Calu3 (cell line): ENCODE results near the gene SV2A. TPM values are rescaled to one million over a fixed set of nuclear protein-coding genes. Genes with fewer than 3 reads are reported as not detected.
"Not testable (repeated sequence)": the region's sequence is repeated elsewhere in the genome, so short reads cannot be mapped to it uniquely, and the experiment has no call there.

Source experiments
- BruUV-seq: library from RNA; stranded (reverse); fragments of 400-500 nt; replicated peaks from 2 replicates; lab custom pipeline; 2021; lab: Mats Ljungman, UMichigan
- CTCF ChIA-PET: fragments of 300-600 bp; sonication (Branson Sonifier 250); formaldehyde crosslinking; loops from one replicate; lab custom pipeline; 2022; ENCODE audit warnings: antibody characterized with exemption; lab: Charles Lee
- DNase-seq: peaks from one replicate; pipeline ENCODE4 v3.0.0; 2022
- H3K27ac Mint-ChIP-seq: one replicate; pipeline ENCODE4 v1.8.0; 2022; ENCODE audit warnings: mixed read lengths; ENCODE audit not compliant: unreplicated experiment
- H3K27me3 Mint-ChIP-seq: one replicate; pipeline ENCODE4 v1.8.0; 2022; ENCODE audit warnings: mixed read lengths; ENCODE audit not compliant: unreplicated experiment
- H3K36me3 Mint-ChIP-seq: one replicate; pipeline ENCODE4 v1.8.0; 2022; ENCODE audit warnings: mild to moderate bottlenecking, moderate library complexity, mixed read lengths; ENCODE audit not compliant: insufficient read depth, unreplicated experiment
- H3K4me1 Mint-ChIP-seq: one replicate; pipeline ENCODE4 v1.8.0; 2022; ENCODE audit warnings: mild to moderate bottlenecking, low read depth, mixed read lengths; ENCODE audit not compliant: unreplicated experiment
- H3K4me3 Mint-ChIP-seq: one replicate; pipeline ENCODE4 v1.8.0; 2022; ENCODE audit warnings: mild to moderate bottlenecking, low read depth, moderate library complexity, mixed read lengths; ENCODE audit not compliant: unreplicated experiment
- H3K9me3 Mint-ChIP-seq: one replicate; pipeline ENCODE4 v1.8.0; 2022; ENCODE audit warnings: low read depth, mixed read lengths; ENCODE audit not compliant: unreplicated experiment
- intact Hi-C: fragments of 100-400 bp; cut with micrococcal nuclease; formaldehyde crosslinking; loops from one replicate; pipeline ENCODE4 v1.10.0; 2022; ENCODE audit not compliant: unreplicated experiment
- total RNA-seq: library from RNA; stranded (reverse); gene quantifications from 2 replicates; pipeline ENCODE4 v1.2.3, GENCODE V29; 2022
- TF ChIP-seq, protein P1 (sequence below): fragments of 200-600 bp; IDR thresholded peaks from one replicate; pipeline ENCODE4 v1.8.0; 2022; ENCODE audit warnings: antibody characterized with exemption; ENCODE audit not compliant: unreplicated experiment

Gene SV2A
- total RNA-seq, 1 experiment from 2014 or later: 0.12 TPM

DNA sequence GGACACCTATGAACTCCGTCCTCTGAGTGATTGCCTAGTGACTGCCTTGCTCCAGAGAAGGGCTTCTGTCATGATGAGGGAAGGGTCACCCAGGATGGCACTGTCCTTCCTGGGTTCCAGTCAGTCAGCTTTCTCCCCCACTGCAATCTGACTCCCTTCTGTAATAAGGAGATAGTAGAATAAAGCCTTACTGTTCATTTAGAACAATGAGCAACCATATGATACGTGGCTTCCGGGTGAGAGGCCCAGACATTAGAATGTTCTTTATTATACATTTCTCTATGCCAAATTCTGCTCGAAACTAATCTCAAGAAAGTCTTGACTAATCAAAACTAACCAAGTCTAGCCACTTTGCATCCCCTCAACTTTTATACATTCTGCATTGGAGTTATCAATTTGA lies 27.6 kb upstream of the SV2A start:
- Mint-ChIP-seq H3K27ac (no peak overlapping the region), H3K4me1 (peaks cover 9% of the 10 kb centered on the region), H3K27me3 (no peaks in the 10 kb centered on the region), H3K4me3 (no peak overlapping the region), H3K36me3 (peaks cover 36% of the 10 kb centered on the region), H3K9me3 (no peaks in the 10 kb centered on the region)
- CTCF ChIA-PET: no interaction called here
- TF ChIP-seq, protein P1, sequence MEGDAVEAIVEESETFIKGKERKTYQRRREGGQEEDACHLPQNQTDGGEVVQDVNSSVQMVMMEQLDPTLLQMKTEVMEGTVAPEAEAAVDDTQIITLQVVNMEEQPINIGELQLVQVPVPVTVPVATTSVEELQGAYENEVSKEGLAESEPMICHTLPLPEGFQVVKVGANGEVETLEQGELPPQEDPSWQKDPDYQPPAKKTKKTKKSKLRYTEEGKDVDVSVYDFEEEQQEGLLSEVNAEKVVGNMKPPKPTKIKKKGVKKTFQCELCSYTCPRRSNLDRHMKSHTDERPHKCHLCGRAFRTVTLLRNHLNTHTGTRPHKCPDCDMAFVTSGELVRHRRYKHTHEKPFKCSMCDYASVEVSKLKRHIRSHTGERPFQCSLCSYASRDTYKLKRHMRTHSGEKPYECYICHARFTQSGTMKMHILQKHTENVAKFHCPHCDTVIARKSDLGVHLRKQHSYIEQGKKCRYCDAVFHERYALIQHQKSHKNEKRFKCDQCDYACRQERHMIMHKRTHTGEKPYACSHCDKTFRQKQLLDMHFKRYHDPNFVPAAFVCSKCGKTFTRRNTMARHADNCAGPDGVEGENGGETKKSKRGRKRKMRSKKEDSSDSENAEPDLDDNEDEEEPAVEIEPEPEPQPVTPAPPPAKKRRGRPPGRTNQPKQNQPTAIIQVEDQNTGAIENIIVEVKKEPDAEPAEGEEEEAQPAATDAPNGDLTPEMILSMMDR: no peak
- no peak for DNase-seq
- no TSS peak for BruUV-seq
- intact Hi-C loops: no loop called here

DNA sequence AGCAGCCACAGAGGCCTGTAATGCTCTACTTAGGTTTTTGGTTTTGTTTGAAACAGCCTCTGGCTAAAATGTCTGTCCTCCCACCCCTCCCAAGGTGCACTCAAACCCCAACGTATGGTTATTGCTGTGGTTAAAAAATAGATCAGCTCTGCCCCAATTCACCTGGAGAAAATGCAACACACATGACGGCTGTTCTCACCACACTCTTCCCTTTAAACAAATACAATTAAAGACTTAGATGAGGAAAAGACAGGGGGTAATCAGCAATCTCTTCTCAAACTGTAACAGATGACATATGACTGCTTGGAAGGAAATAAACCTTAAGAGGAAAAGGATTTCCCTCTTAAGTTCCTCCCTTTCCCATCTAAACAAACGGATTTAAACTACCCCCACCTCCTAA lies 25.2 kb upstream of the SV2A start:
- no peak overlapping the region for H3K27ac Mint-ChIP-seq
- no peak for DNase-seq
- peaks cover 27% of the 10 kb centered on the region for H3K4me1 Mint-ChIP-seq
- H3K4me3 Mint-ChIP-seq: no peak overlapping the region
- TF ChIP-seq, protein P1: no peak
- H3K9me3 Mint-ChIP-seq: no peaks in the 10 kb centered on the region
- no peaks in the 10 kb centered on the region for H3K27me3 Mint-ChIP-seq
- intact Hi-C loops: no loop called here
- H3K36me3 Mint-ChIP-seq: peaks cover 41% of the 10 kb centered on the region
- no TSS peak for BruUV-seq
- CTCF ChIA-PET: no interaction called here

DNA sequence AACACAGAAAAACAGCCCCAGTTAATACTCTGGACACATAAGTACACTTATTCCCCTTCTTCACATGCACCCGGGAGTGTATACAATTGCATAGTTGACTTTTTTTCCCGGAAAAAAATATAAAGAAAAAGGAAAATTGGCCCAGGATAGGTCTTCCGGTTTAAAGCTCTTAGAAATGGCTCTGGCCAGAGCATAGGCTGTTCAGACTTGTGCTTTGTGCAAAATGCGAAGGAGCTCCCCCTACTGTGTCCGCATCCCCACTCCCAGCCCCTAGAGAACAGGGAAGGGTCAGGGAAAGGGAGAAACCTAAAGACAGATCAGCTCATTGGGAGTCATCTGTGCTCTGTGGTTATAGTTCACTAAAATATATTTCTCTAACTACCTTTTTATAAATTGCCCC lies 24.6 kb upstream of the SV2A start:
- H3K9me3 Mint-ChIP-seq: no peaks in the 10 kb centered on the region
- no peak overlapping the region for H3K27ac Mint-ChIP-seq
- H3K27me3 Mint-ChIP-seq: no peaks in the 10 kb centered on the region
- intact Hi-C loops: no loop called here
- H3K36me3 Mint-ChIP-seq: peaks cover 41% of the 10 kb centered on the region
- no peak for DNase-seq
- CTCF ChIA-PET: no interaction called here
- H3K4me3 Mint-ChIP-seq: no peak overlapping the region
- TF ChIP-seq, protein P1: no peak
- peaks cover 34% of the 10 kb centered on the region for H3K4me1 Mint-ChIP-seq
- no TSS peak for BruUV-seq

DNA sequence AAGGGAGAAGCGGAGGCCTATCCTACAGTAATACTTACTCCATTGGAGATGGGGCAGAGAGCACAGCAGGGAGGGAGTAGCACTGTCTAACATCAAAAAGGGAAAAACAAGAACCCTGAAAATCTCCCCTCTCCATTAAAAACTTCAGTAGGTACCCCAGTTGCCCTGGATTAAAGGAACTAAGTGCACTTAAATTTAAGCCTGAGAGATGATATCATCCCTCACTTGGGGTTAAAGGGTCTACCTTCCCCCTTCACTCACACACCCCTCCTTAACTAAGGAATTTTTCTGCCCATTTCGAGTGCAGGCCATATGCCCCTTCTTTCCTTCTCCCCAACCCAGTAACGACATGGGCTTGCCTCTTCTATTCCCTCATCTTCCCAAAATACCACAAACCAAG lies 22.8 kb upstream of the SV2A start:
- Mint-ChIP-seq H3K4me3 (no peak overlapping the region), H3K36me3 (peaks cover 46% of the 10 kb centered on the region), H3K27me3 (no peaks in the 10 kb centered on the region), H3K27ac (peak overlapping the region; percentile 95), H3K9me3 (no peaks in the 10 kb centered on the region), H3K4me1 (peaks cover 50% of the 10 kb centered on the region)
- intact Hi-C loops: no loop called here
- TF ChIP-seq, protein P1: no peak
- DNase-seq: no peak
- CTCF ChIA-PET: interaction anchor here (0.7 to 1.0 kb wide), 2 partner anchors 110 to 186 kb away, joined by 3 to 4 read pairs; no protein-coding TSS in a partner anchor
- BruUV-seq: no TSS peak

DNA sequence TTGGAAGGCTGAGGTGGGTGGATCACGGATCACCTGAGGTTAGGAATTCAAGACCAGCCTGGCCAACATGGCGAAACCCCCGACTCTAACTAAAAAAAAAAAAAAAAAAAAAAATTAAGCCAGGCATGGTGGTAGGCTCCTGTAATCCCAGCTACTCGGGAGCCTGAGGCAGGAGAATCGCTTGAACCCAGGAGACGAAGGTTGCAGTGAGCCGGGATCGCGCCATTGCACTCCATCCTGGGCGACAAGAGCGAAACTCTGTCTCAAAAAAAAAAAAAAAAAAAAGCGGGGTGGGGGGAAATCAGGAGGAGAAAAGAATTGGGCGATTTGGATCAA lies 21.0 kb upstream of the SV2A start:
- Mint-ChIP-seq H3K27ac (peak overlapping the region; percentile 95), H3K36me3 (peaks cover 49% of the 10 kb centered on the region), H3K4me1 (peaks cover 51% of the 10 kb centered on the region), H3K4me3 (peak overlapping the region; percentile 84)
- BruUV-seq, H3K27me3 Mint-ChIP-seq, DNase-seq, H3K9me3 Mint-ChIP-seq, intact Hi-C loops: not testable (repeated sequence)
- CTCF ChIA-PET: interaction anchor here (0.6 to 1.5 kb wide), 5 partner anchors 39 to 248 kb away, joined by 3 to 4 read pairs (median 3); partner anchors contain the start of gene OTUD7B
